Measurements from ENCODE around the gene LARP1. TPM values are rescaled to one million over a fixed set of nuclear protein-coding genes. Genes with fewer than 3 reads are reported as not detected.

LARP1 gene
- total RNA-seq, 1 donor from 2014 or later = 231 TPM

DNA sequence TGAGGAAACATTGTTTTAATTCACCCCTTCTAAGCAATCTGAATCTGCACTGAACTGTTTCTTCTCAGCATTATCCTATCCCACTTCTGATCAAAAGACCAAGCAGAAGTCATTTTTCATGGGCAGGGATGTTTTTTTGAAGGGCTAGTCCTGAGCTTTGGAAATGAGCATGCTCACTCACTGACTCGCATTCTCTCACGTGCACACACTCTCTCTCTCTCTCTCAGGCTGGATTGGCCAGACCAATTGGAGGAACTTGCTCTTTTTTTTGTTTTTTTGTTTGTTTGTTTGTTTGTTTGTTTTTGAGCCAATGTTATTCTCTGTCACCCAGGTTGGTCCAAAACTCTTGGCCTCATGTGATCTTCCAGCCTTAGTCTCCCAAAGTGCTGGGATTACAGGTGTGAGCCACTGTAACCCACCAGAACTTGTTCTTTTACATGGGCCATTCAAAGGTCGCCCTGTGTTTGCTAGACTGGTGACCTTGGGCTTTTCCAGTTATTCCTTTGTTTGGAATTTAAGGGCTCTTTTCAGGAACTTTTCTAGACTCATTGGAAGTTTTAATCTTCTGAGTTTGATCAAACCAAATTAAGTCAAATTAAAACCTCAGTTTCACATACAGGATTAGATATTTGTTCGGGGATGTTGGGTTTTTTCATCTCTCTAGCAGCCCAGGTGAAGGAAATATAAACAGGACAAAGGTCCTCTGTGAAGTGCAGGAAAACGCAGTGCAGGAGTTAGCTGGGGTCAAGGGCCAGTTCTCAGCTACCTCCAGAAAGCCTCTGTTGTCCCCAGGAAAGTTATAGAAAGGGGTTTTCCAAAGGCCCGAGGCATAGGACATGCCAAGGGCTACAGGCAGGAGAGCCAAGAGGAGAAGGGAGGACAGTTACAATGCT, 82.1 kb downstream of the LARP1 start:
- no peak overlapping the region for H3K27ac Mint-ChIP-seq
- DNase-seq (no peak), ATAC-seq (ENCODE audit: low read depth) (no peak)
- ChIA-PET CTCF (no interaction called here), POLR2A (no interaction called here)
- no peaks in the 10 kb centered on the region for H3K36me3 Mint-ChIP-seq (ENCODE audit: low read depth)
- TF ChIP-seq, protein P1, sequence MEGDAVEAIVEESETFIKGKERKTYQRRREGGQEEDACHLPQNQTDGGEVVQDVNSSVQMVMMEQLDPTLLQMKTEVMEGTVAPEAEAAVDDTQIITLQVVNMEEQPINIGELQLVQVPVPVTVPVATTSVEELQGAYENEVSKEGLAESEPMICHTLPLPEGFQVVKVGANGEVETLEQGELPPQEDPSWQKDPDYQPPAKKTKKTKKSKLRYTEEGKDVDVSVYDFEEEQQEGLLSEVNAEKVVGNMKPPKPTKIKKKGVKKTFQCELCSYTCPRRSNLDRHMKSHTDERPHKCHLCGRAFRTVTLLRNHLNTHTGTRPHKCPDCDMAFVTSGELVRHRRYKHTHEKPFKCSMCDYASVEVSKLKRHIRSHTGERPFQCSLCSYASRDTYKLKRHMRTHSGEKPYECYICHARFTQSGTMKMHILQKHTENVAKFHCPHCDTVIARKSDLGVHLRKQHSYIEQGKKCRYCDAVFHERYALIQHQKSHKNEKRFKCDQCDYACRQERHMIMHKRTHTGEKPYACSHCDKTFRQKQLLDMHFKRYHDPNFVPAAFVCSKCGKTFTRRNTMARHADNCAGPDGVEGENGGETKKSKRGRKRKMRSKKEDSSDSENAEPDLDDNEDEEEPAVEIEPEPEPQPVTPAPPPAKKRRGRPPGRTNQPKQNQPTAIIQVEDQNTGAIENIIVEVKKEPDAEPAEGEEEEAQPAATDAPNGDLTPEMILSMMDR (IDR thresholded peaks at IDR 0.05) = no peak
- H3K27me3 Mint-ChIP-seq = no peaks in the 10 kb centered on the region
- H3K9me3 Mint-ChIP-seq = no peaks in the 10 kb centered on the region
- no peak overlapping the region for H3K4me3 Mint-ChIP-seq
- H3K4me1 Mint-ChIP-seq = peaks cover 3% of the 10 kb centered on the region
- intact Hi-C loops (cut with micrococcal nuclease) = no loop called here

DNA sequence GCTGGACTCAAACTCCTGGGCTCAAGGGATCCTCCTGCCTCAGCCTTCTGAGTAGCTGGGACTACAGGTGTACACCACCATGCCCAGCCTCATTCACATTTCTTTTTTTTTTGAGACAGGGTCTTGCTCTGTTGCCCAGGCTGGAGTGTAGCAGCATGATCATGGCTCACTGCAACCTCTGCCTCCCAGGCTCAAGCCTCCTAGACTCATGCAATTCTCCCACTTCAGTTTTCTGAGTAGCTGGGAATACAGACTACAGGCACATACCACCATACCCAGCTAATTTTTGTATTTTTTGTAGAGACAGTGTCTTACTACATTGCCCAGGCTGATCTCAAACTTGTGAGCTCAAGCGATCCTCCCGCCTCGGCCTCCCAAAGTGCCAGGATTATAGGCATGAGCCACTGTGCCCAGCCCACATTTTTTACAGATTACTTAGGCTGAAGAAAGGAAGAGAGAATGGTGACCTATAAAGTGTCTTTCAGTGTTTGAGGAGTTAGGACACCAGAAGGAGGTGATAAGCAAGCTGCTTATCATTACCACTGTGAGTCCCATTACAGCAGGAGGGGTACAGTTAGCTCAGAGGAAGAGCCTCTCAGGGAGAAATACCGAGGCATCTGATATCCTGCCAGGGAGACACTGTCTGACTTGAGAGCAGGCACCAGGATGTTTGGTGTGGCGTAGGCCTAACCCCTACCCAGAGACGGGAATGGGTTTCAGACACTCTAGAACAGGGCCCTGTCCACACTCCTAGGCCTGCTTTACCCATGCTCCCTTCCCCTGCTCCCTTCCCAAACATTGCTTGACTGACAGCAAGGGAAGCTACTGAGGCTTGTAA, 85.5 kb downstream of the LARP1 start:
- Mint-ChIP-seq H3K4me1 (no peaks in the 10 kb centered on the region), H3K27me3 (no peaks in the 10 kb centered on the region), H3K27ac (no peak overlapping the region), H3K4me3 (no peak overlapping the region), H3K9me3 (no peaks in the 10 kb centered on the region), H3K36me3 (ENCODE audit: low read depth) (no peaks in the 10 kb centered on the region)
- intact Hi-C loops (cut with micrococcal nuclease) = no loop called here
- CTCF ChIA-PET = no interaction called here
- TF ChIP-seq, protein P1 (IDR thresholded peaks at IDR 0.05) = no peak
- ATAC-seq (ENCODE audit: low read depth) (no peak), DNase-seq (no peak)
- POLR2A ChIA-PET = interaction anchor here (1.1 kb wide), 1 partner anchor 17 kb away, joined by 3 read pairs; no protein-coding TSS in a partner anchor

- H3K27ac Mint-ChIP-seq = no peak overlapping the region
- TF ChIP-seq, protein P1 (IDR thresholded peaks at IDR 0.05) = no peak
- POLR2A ChIA-PET = interaction anchor here (1.1 kb wide), 1 partner anchor 16 kb away, joined by 3 read pairs; no protein-coding TSS in a partner anchor
These were observed 86.1 kb downstream of the LARP1 start for GRCh38 chr5:154841273-154841661.

GRCh38 chr5:154842689-154843530, 87.7 kb downstream of the LARP1 start:
- Mint-ChIP-seq H3K27me3 (no peaks in the 10 kb centered on the region), H3K27ac (no peak overlapping the region), H3K9me3 (no peaks in the 10 kb centered on the region), H3K36me3 (ENCODE audit: low read depth) (no peaks in the 10 kb centered on the region), H3K4me1 (no peaks in the 10 kb centered on the region), H3K4me3 (no peak overlapping the region)
- no peak for ATAC-seq (ENCODE audit: low read depth)
- TF ChIP-seq, protein P1 (IDR thresholded peaks at IDR 0.05) = no peak
- POLR2A ChIA-PET = interaction anchor here (0.6 to 0.7 kb wide), 2 partner anchors 13 to 61 kb away, joined by 8 to 9 read pairs; no protein-coding TSS in a partner anchor
- CTCF ChIA-PET = no interaction called here
- intact Hi-C loops (cut with micrococcal nuclease) = no loop called here
- DNase-seq = no peak

More at GRCh38 chr5:154841273-154841661, 86.1 kb downstream of the LARP1 start:
- DNase-seq (no peak), ATAC-seq (ENCODE audit: low read depth) (no peak)
- no peaks in the 10 kb centered on the region for H3K27me3 Mint-ChIP-seq
- CTCF ChIA-PET = no interaction called here
- intact Hi-C loops (cut with micrococcal nuclease) = no loop called here
- no peaks in the 10 kb centered on the region for H3K9me3 Mint-ChIP-seq
- H3K4me3 Mint-ChIP-seq = no peak overlapping the region
- H3K4me1 Mint-ChIP-seq = no peaks in the 10 kb centered on the region
- H3K36me3 Mint-ChIP-seq (ENCODE audit: low read depth) = no peaks in the 10 kb centered on the region
